AG08396 (cell line): ENCODE measurements around the gene ZNF646.
"Not testable (repeated sequence)": the region's sequence is repeated elsewhere in the genome, so short reads cannot be mapped to it uniquely, and the experiment has no call there.

Experiments used
- DNase-seq: peaks from one replicate; pipeline ENCODE4 v3.0.0; 2012; ENCODE audit warnings: low spot score, mixed read lengths

Gene ZNF646

GRCh38 chr16:31083981-31084380 is 9.8 kb downstream of the ZNF646 start:
- DNase-seq: no peak

- DNase-seq: no peak
Measured at GRCh38 chr16:31084584-31085302, 10.5 kb downstream of the ZNF646 start.

- no peak for DNase-seq
Measured at GRCh38 chr16:31085411-31085810, 11.2 kb downstream of the ZNF646 start.

GRCh38 chr16:31085873-31086628 is 11.8 kb downstream of the ZNF646 start:
- DNase-seq: no peak

- no peak for DNase-seq
Measured at GRCh38 chr16:31086629-31086906, 12.3 kb downstream of the ZNF646 start.

- no peak for DNase-seq
Measured at GRCh38 chr16:31087481-31087880, 13.3 kb downstream of the ZNF646 start.

GRCh38 chr16:31087971-31088370 is 13.7 kb downstream of the ZNF646 start:
- DNase-seq: no peak

- no peak for DNase-seq
Measured at GRCh38 chr16:31088459-31089183, 14.4 kb downstream of the ZNF646 start, which contains the start of gene PRSS53. Gene PRSS53, minus strand, starts transcription at chr16:31088943. Its CDS starts 134 bp downstream, at chr16:31088809.

- no peak for DNase-seq
Measured at GRCh38 chr16:31089199-31089598, 15.0 kb downstream of the ZNF646 start.

GRCh38 chr16:31090540-31090939 is 16.3 kb downstream of the ZNF646 start:
- DNase-seq: no peak

GRCh38 chr16:31092330-31092729 is 18.1 kb downstream of the ZNF646 start:
- DNase-seq: no peak

GRCh38 chr16:31093132-31093703 is 19.0 kb downstream of the ZNF646 start:
- no peak for DNase-seq

- no peak for DNase-seq
Measured at GRCh38 chr16:31094088-31094423, 19.8 kb downstream of the ZNF646 start.

GRCh38 chr16:31094424-31095120 is 20.4 kb downstream of the ZNF646 start, which contains the start of gene VKORC1:
Gene VKORC1, minus strand, starts transcription at chr16:31094797. Its CDS starts 68 bp downstream, at chr16:31094729.
- DNase-seq: peak; percentile 97

- DNase-seq: no peak
Measured at GRCh38 chr16:31099860-31100638, 25.8 kb downstream of the ZNF646 start.

GRCh38 chr16:31100876-31101641 is 26.8 kb downstream of the ZNF646 start:
- not testable (repeated sequence) for DNase-seq

GRCh38 chr16:31105677-31106213 is 31.5 kb downstream of the ZNF646 start:
- peak; percentile 86 for DNase-seq

- no peak for DNase-seq
Measured at GRCh38 chr16:31106509-31107464, 32.6 kb downstream of the ZNF646 start.

- no peak for DNase-seq
Measured at GRCh38 chr16:31107465-31107867, 33.2 kb downstream of the ZNF646 start.
